Osteoblast (primary cell): ENCODE measurements around the gene KIF6. TPM values are rescaled to one million over a fixed set of nuclear protein-coding genes. Genes with fewer than 3 reads are reported as not detected.
A peak's percentile ranks its signal among the peaks of the same experiment; 100 is the strongest.

Experiments used
- DNase-seq: peaks from one replicate; pipeline ENCODE4 v3.0.0; 2011; ENCODE audit warnings: low spot score, mixed read lengths; ENCODE audit not compliant: insufficient read length; ENCODE audit errors: missing footprints
- H2AFZ ChIP-seq: 2 replicates; pipeline ENCODE4 v1.6.0; 2011; ENCODE audit warnings: mild to moderate bottlenecking, low read length
- H3K27ac ChIP-seq: 2 replicates; pipeline ENCODE4 v1.5.1; 2011; ENCODE audit warnings: mild to moderate bottlenecking, low read depth, low read length, moderate library complexity
- H3K27me3 ChIP-seq: 2 replicates; pipeline ENCODE4 v1.6.0; 2012; ENCODE audit warnings: mild to moderate bottlenecking, control low read depth, inconsistent platforms, low read length, moderate library complexity; ENCODE audit not compliant: insufficient read depth
- H3K36me3 ChIP-seq: 2 replicates; pipeline ENCODE4 v1.5.1; 2011; ENCODE audit warnings: mild to moderate bottlenecking, low read length, control low read depth, moderate library complexity; ENCODE audit not compliant: insufficient read depth
- H3K4me1 ChIP-seq: 2 replicates; pipeline ENCODE4 v1.5.1; 2011; ENCODE audit warnings: mild to moderate bottlenecking, low read length, control low read depth, moderate library complexity; ENCODE audit not compliant: insufficient read depth
- H3K4me2 ChIP-seq: 2 replicates; pipeline ENCODE4 v1.6.0; 2011; ENCODE audit warnings: mild to moderate bottlenecking, low read length; ENCODE audit not compliant: insufficient read depth
- H3K4me3 ChIP-seq: fragments of 200-600 bp; sonication (generic); 3 replicates; pipeline ENCODE4 v1.5.1; 2012; ENCODE audit warnings: mild to moderate bottlenecking, low read length, inconsistent platforms; ENCODE audit not compliant: insufficient read depth
- H3K79me2 ChIP-seq: 2 replicates; pipeline ENCODE4 v1.6.0; 2012; ENCODE audit warnings: mild to moderate bottlenecking, low read length, control low read depth, inconsistent platforms; ENCODE audit not compliant: insufficient read depth
- H3K9me3 ChIP-seq: 2 replicates; pipeline ENCODE4 v1.5.1; 2011; ENCODE audit warnings: low read depth, low read length, control low read depth
- H4K20me1 ChIP-seq: 2 replicates; pipeline ENCODE4 v1.6.0; 2012; ENCODE audit warnings: mild to moderate bottlenecking, low read length, control low read depth; ENCODE audit not compliant: insufficient read depth
- total RNA-seq: library from RNA; depleted of rRNA; stranded (reverse); fragments of >200 nt; gene quantifications from 2 replicates; pipeline ENCODE4 v1.2.3, GENCODE V29; 2012
- TF ChIP-seq, protein P1 (sequence below): IDR thresholded peaks from 2 replicates; pipeline ENCODE4 v1.5.1; 2011; ENCODE audit warnings: mild to moderate bottlenecking, low read depth, low read length, moderate library complexity; ENCODE audit errors: extremely low read depth

Gene KIF6
- total RNA-seq, 1 donor = 1.4 TPM

DNA sequence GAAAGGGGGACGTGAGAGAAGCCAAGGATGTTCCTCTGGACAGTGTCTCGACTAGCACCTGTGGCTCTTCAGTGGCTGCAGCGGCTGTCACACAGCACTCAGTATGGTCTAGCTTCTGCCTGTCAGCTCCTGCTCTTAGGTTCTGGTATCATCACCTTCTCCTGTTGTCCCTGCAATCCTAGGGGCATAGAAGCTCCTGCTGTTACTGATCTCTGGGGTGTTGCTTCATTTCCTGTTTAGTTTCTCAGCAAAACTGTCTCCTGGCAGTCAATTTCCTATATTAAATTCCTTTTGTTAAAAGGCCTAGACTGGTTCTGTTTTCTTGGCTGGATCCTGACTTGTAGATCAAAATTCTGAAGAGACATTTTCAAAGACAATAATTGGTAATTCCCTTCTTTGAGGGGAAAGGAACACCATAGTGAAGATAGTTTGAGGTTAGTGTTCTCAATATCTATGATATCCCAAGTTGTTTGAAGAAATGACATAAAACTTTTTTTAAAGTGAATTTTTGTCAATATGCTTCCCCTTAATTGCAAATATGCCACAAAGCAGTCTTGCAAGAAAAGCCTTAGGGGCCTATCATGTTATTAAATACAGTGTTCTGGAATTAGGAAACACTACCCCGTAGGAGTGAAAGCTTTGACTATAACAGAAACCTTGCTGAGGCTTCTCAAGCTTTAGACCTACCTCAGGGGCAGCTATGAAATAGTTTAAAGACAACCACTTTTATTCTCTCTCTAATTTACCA is 148.5 kb downstream of the KIF6 start:
- Histone ChIP-seq H3K4me2 (no peak overlapping the region), H3K4me3 (no peak overlapping the region), H3K4me1 (no peaks in the 10 kb centered on the region)

GRCh38 chr6:39574991-39575390 is 150.2 kb downstream of the KIF6 start:
- H4K20me1 ChIP-seq = no peaks in the 10 kb centered on the region
- H3K27ac ChIP-seq = no peak overlapping the region
- TF ChIP-seq, protein P1, sequence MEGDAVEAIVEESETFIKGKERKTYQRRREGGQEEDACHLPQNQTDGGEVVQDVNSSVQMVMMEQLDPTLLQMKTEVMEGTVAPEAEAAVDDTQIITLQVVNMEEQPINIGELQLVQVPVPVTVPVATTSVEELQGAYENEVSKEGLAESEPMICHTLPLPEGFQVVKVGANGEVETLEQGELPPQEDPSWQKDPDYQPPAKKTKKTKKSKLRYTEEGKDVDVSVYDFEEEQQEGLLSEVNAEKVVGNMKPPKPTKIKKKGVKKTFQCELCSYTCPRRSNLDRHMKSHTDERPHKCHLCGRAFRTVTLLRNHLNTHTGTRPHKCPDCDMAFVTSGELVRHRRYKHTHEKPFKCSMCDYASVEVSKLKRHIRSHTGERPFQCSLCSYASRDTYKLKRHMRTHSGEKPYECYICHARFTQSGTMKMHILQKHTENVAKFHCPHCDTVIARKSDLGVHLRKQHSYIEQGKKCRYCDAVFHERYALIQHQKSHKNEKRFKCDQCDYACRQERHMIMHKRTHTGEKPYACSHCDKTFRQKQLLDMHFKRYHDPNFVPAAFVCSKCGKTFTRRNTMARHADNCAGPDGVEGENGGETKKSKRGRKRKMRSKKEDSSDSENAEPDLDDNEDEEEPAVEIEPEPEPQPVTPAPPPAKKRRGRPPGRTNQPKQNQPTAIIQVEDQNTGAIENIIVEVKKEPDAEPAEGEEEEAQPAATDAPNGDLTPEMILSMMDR = no peak
- no peaks in the 10 kb centered on the region for H3K27me3 ChIP-seq
- DNase-seq = no peak
- no peaks in the 10 kb centered on the region for H3K79me2 ChIP-seq
- no peaks in the 10 kb centered on the region for H3K4me1 ChIP-seq
- H3K4me2 ChIP-seq = no peak overlapping the region
- no peaks in the 10 kb centered on the region for H3K9me3 ChIP-seq
- H2AFZ ChIP-seq = no peak overlapping the region
- H3K4me3 ChIP-seq = no peak overlapping the region
- no peaks in the 10 kb centered on the region for H3K36me3 ChIP-seq

More for the DNA sequence above, 148.5 kb downstream of the KIF6 start:
- Histone ChIP-seq H4K20me1 (no peaks in the 10 kb centered on the region), H3K27me3 (no peaks in the 10 kb centered on the region), H3K79me2 (no peaks in the 10 kb centered on the region), H3K36me3 (no peaks in the 10 kb centered on the region), H3K9me3 (no peaks in the 10 kb centered on the region), H3K27ac (no peak overlapping the region), H2AFZ (no peak overlapping the region)
- peak; percentile 14 for DNase-seq
- TF ChIP-seq, protein P1 = no peak

DNA sequence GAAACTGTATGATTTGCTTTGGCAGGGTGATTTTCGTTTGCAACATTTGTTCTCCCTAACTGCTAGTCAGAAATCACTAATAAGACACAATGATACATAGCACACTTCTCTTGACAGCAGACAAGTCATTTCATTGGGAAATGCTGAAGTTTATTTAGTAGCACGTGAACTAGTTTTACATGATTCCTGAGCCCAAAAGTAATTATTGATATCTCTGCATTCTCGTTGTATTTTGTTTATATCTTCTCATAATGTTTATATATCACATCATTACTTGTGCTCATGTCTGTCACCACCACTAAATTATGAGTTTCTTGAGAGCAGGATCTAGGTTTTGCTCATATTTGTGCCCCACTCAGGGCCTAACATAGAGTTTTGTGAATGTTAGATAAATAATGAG is 151.7 kb downstream of the KIF6 start:
- no peaks in the 10 kb centered on the region for H3K9me3 ChIP-seq
- H2AFZ ChIP-seq = no peak overlapping the region
- H3K4me1 ChIP-seq = no peaks in the 10 kb centered on the region
- no peaks in the 10 kb centered on the region for H3K27me3 ChIP-seq
- no peaks in the 10 kb centered on the region for H3K36me3 ChIP-seq
- no peaks in the 10 kb centered on the region for H3K79me2 ChIP-seq
- H3K4me2 ChIP-seq = no peak overlapping the region
- H4K20me1 ChIP-seq = no peaks in the 10 kb centered on the region
- no peak for DNase-seq
- TF ChIP-seq, protein P1 = no peak
- no peak overlapping the region for H3K4me3 ChIP-seq
- H3K27ac ChIP-seq = no peak overlapping the region

DNA sequence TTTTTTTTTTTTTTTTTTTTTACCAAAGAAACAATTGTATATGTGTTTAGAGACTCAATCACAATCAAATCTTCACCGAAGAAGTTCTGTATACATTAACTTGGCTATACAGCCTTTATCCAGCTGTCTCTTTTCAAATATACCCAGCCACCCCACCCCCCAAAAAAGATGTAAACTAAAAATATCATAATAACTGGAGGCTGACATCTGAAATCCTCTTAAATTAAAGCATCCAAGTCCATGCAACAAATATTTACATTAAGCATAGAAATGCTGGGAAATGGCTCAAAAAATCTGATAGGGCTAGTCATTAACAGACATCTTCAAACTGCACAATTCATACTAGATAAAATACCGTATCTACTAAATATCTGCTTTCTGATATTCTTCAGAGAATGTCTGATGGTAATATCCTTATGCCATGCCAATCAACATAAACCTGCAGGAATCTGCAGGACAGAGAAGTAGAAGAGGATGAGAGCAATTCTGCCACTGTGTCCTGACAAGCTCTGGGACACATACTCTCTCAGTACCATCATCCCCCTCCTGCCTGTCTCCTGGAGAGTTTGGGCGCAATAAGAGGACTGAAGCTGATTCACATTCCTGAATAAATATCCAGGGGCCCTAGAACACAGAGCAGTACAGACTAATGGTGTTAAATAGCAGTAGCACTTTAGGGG is 152.4 kb downstream of the KIF6 start:
- H3K9me3 ChIP-seq = no peaks in the 10 kb centered on the region
- H4K20me1 ChIP-seq = no peaks in the 10 kb centered on the region
- H3K4me2 ChIP-seq = no peak overlapping the region
- no peak overlapping the region for H2AFZ ChIP-seq
- no peak overlapping the region for H3K4me3 ChIP-seq
- H3K36me3 ChIP-seq = no peaks in the 10 kb centered on the region
- TF ChIP-seq, protein P1 = no peak
- DNase-seq = no peak
- H3K27ac ChIP-seq = no peak overlapping the region
- no peaks in the 10 kb centered on the region for H3K79me2 ChIP-seq
- no peaks in the 10 kb centered on the region for H3K27me3 ChIP-seq
- H3K4me1 ChIP-seq = no peaks in the 10 kb centered on the region
